OCI-LY3 (cell line): Measurements from ENCODE around the gene ZNF689.

ENCODE experiments used
- CTCF ChIP-seq: fragments of 200-600, 300-600 bp; sonication (generic); IDR thresholded peaks from 2 replicates; pipeline ENCODE4 v1.5.1; 2014; ENCODE audit warnings: antibody characterized with exemption, low read length, low read depth
- EZH2phosphoT487 ChIP-seq: fragments of 200-600 bp; shearing (Covaris generic); IDR thresholded peaks from 2 replicates; pipeline ENCODE4 v1.6.1; 2018; ENCODE audit warnings: antibody characterized with exemption, mixed run types, low read depth

- TF ChIP-seq CTCF (peak; percentile 83), EZH2phosphoT487 (no peak)
Observed at GRCh38 chr16:30657866-30658730, 47.9 kb upstream of the ZNF689 start, which contains the start of gene FBRS.
